ENCODE results near the gene HIPK2. TPM values are rescaled to one million over a fixed set of nuclear protein-coding genes. Genes with fewer than 3 reads are reported as not detected.
"Not testable (repeated sequence)": the region's sequence is repeated elsewhere in the genome, so short reads cannot be mapped to it uniquely, and the experiment has no call there.

Gene HIPK2
- total and polyA plus RNA-seq, 5 experiments from 2014 or later: 2.1 to 32.9 (median 4.3) TPM

DNA sequence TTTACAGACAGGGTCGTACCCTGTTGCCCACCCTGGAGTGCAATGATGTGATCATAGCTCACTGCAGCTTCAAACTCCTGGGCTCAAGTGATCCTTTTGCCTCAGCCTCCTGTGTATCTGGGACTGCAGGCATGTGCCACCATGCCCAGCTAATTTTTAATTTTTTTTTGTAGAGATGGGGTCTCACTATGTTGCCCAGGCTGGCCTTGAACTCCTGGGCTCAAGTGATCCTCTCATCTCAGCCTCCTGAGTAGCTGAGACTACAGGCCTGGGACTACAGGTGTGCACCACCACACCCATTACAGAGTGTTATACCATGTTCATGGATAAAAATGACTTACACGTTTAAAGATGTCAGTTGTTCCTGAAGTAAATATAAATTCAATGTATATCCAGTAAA, 166.2 kb downstream of the HIPK2 start:
- ATAC-seq, H3K27me3 Mint-ChIP-seq, POLR2A ChIA-PET, H3K9me3 Mint-ChIP-seq, H3K4me1 Mint-ChIP-seq, DNase-seq, H3K4me3 Mint-ChIP-seq: not testable (repeated sequence)
- Mint-ChIP-seq H3K36me3 (peaks cover 9 to 85% (median 47%) of the 10 kb centered on the region in 3 donors), H3K27ac (peak overlapping the region in 1 of 10 donors; percentile 21)

- POLR2A ChIA-PET: no interaction called here
- DNase-seq (no peak), ATAC-seq (no peak)
- H3K9me3 Mint-ChIP-seq: no peaks in the 10 kb centered on the region
- H3K36me3 Mint-ChIP-seq: peaks cover 9 to 83% (median 47%) of the 10 kb centered on the region in 3 donors
- peaks cover 0 to 4% (median 0%) of the 10 kb centered on the region in 4 donors for H3K4me1 Mint-ChIP-seq
- H3K27me3 Mint-ChIP-seq: no peaks in the 10 kb centered on the region
- H3K27ac Mint-ChIP-seq: no peak overlapping the region
- H3K4me3 Mint-ChIP-seq: no peak overlapping the region
Observed at GRCh38 chr7:139610595-139610994, 167.2 kb downstream of the HIPK2 start.

DNA sequence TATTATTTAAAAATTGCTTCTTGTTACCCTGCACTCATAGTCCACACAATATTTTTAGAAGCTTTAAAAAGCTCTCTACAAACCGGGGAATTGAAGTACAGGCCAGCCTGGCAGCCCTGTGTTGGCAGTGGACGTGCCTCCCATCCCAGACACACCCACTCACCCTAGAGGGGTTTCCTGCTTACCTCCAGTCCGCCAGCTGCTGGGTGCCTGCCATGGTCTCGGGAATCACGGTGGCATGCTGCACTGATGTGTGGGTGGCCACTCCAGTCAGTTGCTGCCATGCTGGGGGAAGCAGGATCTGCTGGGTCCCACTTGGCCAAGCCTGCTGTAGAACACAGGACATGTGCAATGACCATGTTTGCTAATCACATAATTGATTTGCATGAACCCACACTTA, 173.9 kb downstream of the HIPK2 start:
- peaks cover 9 to 55% (median 31%) of the 10 kb centered on the region in 3 donors for H3K36me3 Mint-ChIP-seq
- peak overlapping the region in 1 of 10 donors; percentile 29 for H3K27ac Mint-ChIP-seq
- peaks cover 0 to 2% (median 0%) of the 10 kb centered on the region in 4 donors for H3K4me1 Mint-ChIP-seq
- no peak for DNase-seq
- POLR2A ChIA-PET: no interaction called here
- H3K4me3 Mint-ChIP-seq: no peak overlapping the region
- H3K27me3 Mint-ChIP-seq: no peaks in the 10 kb centered on the region
- ATAC-seq: no peak
- H3K9me3 Mint-ChIP-seq: no peaks in the 10 kb centered on the region

- DNase-seq (no peak), ATAC-seq (no peak)
- Mint-ChIP-seq H3K9me3 (no peaks in the 10 kb centered on the region), H3K27ac (no peak overlapping the region), H3K27me3 (no peaks in the 10 kb centered on the region), H3K4me1 (peaks cover 0 to 2% (median 0%) of the 10 kb centered on the region in 4 donors), H3K36me3 (peaks cover 9 to 56% (median 29%) of the 10 kb centered on the region in 3 donors), H3K4me3 (no peak overlapping the region)
- POLR2A ChIA-PET: interaction anchor here (1.5 kb wide), 1 partner anchor 42 kb away, joined by 4 read pairs; no protein-coding TSS in a partner anchor
Observed at GRCh38 chr7:139603282-139603681, 174.5 kb downstream of the HIPK2 start.

GRCh38 chr7:139602143-139602722, 175.6 kb downstream of the HIPK2 start:
- no peaks in the 10 kb centered on the region for H3K9me3 Mint-ChIP-seq
- H3K4me3 Mint-ChIP-seq: no peak overlapping the region
- POLR2A ChIA-PET: interaction anchor here (0.6 to 1.5 kb wide), 3 partner anchors 13 to 780 kb away, joined by 3 to 5 read pairs (median 4); no protein-coding TSS in a partner anchor
- peaks cover 0 to 2% (median 0%) of the 10 kb centered on the region in 4 donors for H3K4me1 Mint-ChIP-seq
- ATAC-seq (peak; percentile 65 to 76), DNase-seq (peak in 3 of 10 donors; percentile 32 to 47 (median 41))
- H3K27me3 Mint-ChIP-seq: no peaks in the 10 kb centered on the region
- H3K27ac Mint-ChIP-seq: no peak overlapping the region
- H3K36me3 Mint-ChIP-seq: peaks cover 5 to 57% (median 27%) of the 10 kb centered on the region in 3 donors

- H3K9me3 Mint-ChIP-seq: no peaks in the 10 kb centered on the region
- no peak for DNase-seq
- peaks cover 0 to 57% (median 25%) of the 10 kb centered on the region in 3 donors for H3K36me3 Mint-ChIP-seq
- POLR2A ChIA-PET: interaction anchor here (0.7 kb wide), 1 partner anchor 179 kb away, joined by 4 read pairs; no protein-coding TSS in a partner anchor
- H3K27me3 Mint-ChIP-seq: no peaks in the 10 kb centered on the region
- ATAC-seq: no peak
- no peak overlapping the region for H3K4me3 Mint-ChIP-seq
- H3K27ac Mint-ChIP-seq: no peak overlapping the region
- peaks cover 0 to 2% (median 0%) of the 10 kb centered on the region in 4 donors for H3K4me1 Mint-ChIP-seq
Observed at GRCh38 chr7:139601176-139601575, 176.6 kb downstream of the HIPK2 start.

DNA sequence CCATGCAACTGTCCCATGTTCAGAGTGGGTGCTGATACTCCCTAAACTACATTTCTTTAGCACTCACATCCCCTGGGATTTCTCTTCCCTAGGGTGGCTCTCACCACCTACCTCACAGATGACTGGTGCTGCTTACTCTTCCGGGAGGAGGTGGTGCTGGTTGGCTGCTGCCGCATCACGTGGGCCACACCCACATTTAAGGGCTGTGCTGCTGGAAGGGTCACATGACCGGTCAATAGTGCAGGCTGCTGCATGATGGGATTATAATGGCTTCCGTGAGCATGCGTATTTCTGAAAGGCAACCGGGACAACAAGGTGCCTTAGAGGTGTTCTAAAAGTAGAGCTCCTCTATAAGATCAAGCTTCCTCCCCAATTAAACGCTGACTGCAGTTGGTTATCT, 177.5 kb downstream of the HIPK2 start:
- H3K4me1 Mint-ChIP-seq: peaks cover 0 to 2% (median 0%) of the 10 kb centered on the region in 4 donors
- H3K36me3 Mint-ChIP-seq: peaks cover 0 to 60% (median 30%) of the 10 kb centered on the region in 3 donors
- peak overlapping the region in 1 of 10 donors; percentile 72 for H3K27ac Mint-ChIP-seq

DNA sequence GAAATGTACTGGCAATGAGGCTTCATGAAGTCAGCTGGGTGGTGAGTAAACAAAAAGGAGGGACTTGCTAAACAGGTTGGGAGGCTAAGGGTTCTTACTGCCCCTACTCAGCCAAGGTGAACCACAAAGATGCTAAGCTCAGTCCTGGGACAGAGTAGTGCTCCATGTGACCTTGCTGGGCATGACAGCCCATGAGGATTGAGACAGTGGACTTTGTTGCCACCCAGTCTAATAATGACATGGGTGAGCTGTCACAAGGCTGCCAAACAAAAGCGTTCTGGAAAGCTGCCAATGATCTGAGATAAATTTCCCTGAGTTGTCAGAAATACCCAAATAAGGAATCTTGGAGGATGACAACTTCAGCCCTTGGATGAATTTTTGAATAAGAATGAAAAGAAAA, 179.2 kb downstream of the HIPK2 start:
- Mint-ChIP-seq H3K4me3 (no peak overlapping the region), H3K4me1 (no peaks in the 10 kb centered on the region), H3K36me3 (peaks cover 0 to 71% (median 42%) of the 10 kb centered on the region in 3 donors), H3K27me3 (no peaks in the 10 kb centered on the region), H3K27ac (peak overlapping the region in 1 of 10 donors; percentile 81), H3K9me3 (no peaks in the 10 kb centered on the region)
- DNase-seq (no peak), ATAC-seq (no peak)
- POLR2A ChIA-PET: no interaction called here

More for the DNA sequence above, 177.5 kb downstream of the HIPK2 start:
- ATAC-seq (no peak), DNase-seq (no peak)
- no peaks in the 10 kb centered on the region for H3K9me3 Mint-ChIP-seq
- no peaks in the 10 kb centered on the region for H3K27me3 Mint-ChIP-seq
- POLR2A ChIA-PET: interaction anchor here (0.7 kb wide), 1 partner anchor 180 kb away, joined by 4 read pairs; no protein-coding TSS in a partner anchor
- H3K4me3 Mint-ChIP-seq: no peak overlapping the region

DNA sequence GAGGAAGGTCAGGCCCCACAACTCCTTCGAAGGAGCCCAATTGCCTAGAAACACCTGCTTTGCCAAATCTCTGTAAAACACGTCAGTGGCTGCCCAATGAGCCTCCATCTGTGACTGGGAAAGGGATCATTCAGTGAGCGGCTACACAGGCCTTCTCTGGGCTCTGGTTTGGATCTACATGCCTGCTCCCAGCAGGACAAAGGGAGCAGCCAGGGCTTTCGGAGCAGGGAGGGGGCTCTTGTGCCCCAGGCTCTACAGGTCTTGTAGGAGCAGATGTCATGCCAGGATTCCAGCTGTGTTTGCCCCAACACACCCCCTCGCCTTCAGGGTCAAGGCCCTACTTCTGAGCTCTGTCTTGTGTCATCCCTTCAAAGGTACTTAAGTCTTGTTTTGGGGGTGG, 180.8 kb downstream of the HIPK2 start:
- peaks cover 0 to 87% (median 46%) of the 10 kb centered on the region in 3 donors for H3K36me3 Mint-ChIP-seq
- no peak for DNase-seq
- H3K27ac Mint-ChIP-seq: no peak overlapping the region
- H3K4me1 Mint-ChIP-seq: no peaks in the 10 kb centered on the region
- H3K4me3 Mint-ChIP-seq: no peak overlapping the region
- H3K9me3 Mint-ChIP-seq: no peaks in the 10 kb centered on the region
- no peaks in the 10 kb centered on the region for H3K27me3 Mint-ChIP-seq
- no peak for ATAC-seq
- POLR2A ChIA-PET: no interaction called here

GRCh38 chr7:139596626-139597025, 181.2 kb downstream of the HIPK2 start:
- Mint-ChIP-seq H3K4me3 (no peak overlapping the region), H3K27me3 (no peaks in the 10 kb centered on the region), H3K9me3 (no peaks in the 10 kb centered on the region), H3K36me3 (peaks cover 0 to 89% (median 46%) of the 10 kb centered on the region in 3 donors), H3K27ac (peak overlapping the region in 1 of 10 donors; percentile 71), H3K4me1 (no peaks in the 10 kb centered on the region)
- POLR2A ChIA-PET: no interaction called here
- ATAC-seq: no peak
- no peak for DNase-seq

DNA sequence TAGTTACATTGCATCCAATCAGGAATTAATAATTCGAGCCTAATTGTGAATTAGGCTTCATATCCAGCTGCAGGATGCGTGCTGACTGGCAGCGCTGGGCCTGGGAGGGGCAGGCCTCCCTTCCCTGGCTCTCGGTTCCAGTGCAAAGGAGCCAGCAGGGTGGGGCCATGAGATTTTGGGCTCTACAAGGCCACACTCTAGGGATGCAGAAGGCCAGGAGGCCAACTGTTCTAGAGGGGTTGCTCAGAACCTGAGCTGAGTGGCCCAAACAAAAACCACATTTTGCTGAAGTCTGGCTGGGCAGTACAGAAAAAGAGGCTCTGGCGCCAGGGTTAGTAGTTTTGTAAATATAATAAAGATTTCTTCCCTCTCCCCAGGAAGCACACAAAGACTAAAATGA, 182.0 kb downstream of the HIPK2 start:
- no peaks in the 10 kb centered on the region for H3K4me1 Mint-ChIP-seq
- ATAC-seq (no peak), DNase-seq (no peak)
- peaks cover 0 to 93% (median 44%) of the 10 kb centered on the region in 3 donors for H3K36me3 Mint-ChIP-seq
- no peaks in the 10 kb centered on the region for H3K9me3 Mint-ChIP-seq
- no peaks in the 10 kb centered on the region for H3K27me3 Mint-ChIP-seq
- no peak overlapping the region for H3K4me3 Mint-ChIP-seq
- POLR2A ChIA-PET: no interaction called here
- no peak overlapping the region for H3K27ac Mint-ChIP-seq

DNA sequence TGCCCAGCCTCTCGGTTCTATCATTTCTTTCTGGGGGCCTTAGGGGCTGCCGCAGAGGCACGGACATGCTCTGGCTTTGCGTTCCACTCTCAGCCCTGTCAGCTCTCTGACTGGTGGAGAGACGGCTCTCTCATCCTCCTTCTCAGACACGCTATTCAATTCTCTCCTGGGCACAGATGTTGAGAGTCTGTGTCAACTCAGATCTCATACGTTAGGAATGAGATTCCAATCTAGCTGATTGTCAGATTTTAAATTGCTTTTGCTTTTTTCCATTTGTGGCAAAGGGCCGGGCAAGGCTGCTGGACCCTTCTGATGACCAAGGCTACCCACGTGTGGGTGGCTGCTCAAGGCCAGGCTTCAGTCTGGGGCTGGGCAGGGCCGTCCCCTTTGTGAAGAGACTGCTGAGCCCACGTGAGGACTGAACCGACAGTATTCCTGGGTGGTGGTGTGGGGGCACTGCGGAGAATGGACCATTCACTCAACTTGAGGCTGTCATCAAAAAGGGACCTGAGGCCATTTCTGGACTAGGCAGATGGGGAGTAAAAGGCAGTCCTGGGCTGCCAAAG, 182.8 kb downstream of the HIPK2 start:
- no peaks in the 10 kb centered on the region for H3K9me3 Mint-ChIP-seq
- DNase-seq: no peak
- no peaks in the 10 kb centered on the region for H3K4me1 Mint-ChIP-seq
- H3K27ac Mint-ChIP-seq: peak overlapping the region in 1 of 10 donors; percentile 59
- H3K4me3 Mint-ChIP-seq: no peak overlapping the region
- no peak for ATAC-seq
- H3K27me3 Mint-ChIP-seq: no peaks in the 10 kb centered on the region
- peaks cover 0 to 93% (median 41%) of the 10 kb centered on the region in 3 donors for H3K36me3 Mint-ChIP-seq
- POLR2A ChIA-PET: interaction anchor here (0.7 kb wide), 1 partner anchor 70 kb away, joined by 3 read pairs; no protein-coding TSS in a partner anchor

DNA sequence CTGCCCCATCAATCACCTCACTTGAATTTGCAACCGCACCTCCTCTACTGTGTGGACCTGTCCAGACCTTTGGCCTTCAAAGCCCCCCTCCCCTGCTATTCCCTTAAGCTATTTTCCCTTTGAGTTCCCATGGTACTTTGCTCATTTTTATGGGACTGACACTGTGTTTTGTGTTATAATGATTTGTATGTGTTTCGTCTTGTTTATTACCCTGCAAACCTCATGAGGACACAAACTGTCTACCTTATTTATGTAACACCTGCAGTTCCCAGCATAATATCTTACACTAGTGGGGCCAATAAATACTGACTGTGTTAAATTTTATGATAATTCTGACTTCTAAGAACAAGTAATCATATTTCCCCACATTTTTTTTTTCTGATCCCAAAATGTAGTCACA, 183.7 kb downstream of the HIPK2 start:
- DNase-seq (no peak), ATAC-seq (no peak)
- POLR2A ChIA-PET: interaction anchor here (0.7 kb wide), 1 partner anchor 71 kb away, joined by 3 read pairs; no protein-coding TSS in a partner anchor
- Mint-ChIP-seq H3K27me3 (no peaks in the 10 kb centered on the region), H3K4me1 (no peaks in the 10 kb centered on the region), H3K9me3 (no peaks in the 10 kb centered on the region), H3K4me3 (no peak overlapping the region), H3K36me3 (peaks cover 0 to 96% (median 37%) of the 10 kb centered on the region in 3 donors), H3K27ac (peak overlapping the region in 2 of 10 donors; percentile 65 to 78)
